CD4-positive, alpha-beta T cell treated with Interferon alpha-2 for 1 hour (primary cell): Measurements from ENCODE around the gene RASA2.
"Not testable (repeated sequence)": the region's sequence is repeated elsewhere in the genome, so short reads cannot be mapped to it uniquely, and the experiment has no call there.

Experiments used
- DNase-seq, 2 donors: peaks; one replicate each; pipeline ENCODE4 v3.0.0-alpha.2; 2020 to 2022

RASA2 gene

GRCh38 chr3:141460097-141460704, 26.6 kb upstream of the RASA2 start:
- DNase-seq: peak; percentile 86 to 90

DNA sequence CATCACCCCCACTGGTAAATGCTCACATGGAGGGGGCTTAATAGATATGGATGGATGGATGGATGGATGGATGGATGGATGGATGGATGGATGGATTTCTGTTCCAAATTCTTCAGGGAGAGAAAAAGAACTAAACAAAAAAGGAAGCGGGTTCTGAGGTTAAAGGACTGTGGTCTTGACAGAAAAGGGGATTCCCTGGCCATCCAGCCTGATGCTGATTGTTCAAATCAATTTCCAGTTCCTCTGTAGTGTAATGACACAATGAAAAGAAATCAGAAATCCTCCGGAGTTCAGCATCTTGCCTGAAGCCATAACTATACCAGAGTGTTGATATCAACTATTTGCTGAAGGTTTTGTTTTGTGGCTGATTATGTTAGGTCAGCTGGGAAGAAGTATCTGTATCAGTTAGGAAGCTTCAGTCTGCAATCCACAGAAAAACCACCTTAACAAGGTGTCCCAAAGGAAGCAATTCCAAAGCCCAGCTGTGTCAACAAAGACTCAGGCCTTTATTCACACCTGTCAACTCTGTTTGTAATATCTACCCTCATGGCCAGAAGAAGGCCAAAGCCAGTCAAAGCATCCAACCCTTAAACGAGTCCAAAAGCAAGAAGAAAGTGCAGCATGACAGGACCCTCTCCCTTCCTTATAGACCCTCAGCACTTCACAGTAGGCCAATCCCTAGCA, 24.5 kb upstream of the RASA2 start:
- no peak for DNase-seq

- no peak for DNase-seq
Measured at GRCh38 chr3:141465221-141465620, 21.6 kb upstream of the RASA2 start.

- DNase-seq: no peak
Measured at GRCh38 chr3:141466633-141467169, 20.1 kb upstream of the RASA2 start.

DNA sequence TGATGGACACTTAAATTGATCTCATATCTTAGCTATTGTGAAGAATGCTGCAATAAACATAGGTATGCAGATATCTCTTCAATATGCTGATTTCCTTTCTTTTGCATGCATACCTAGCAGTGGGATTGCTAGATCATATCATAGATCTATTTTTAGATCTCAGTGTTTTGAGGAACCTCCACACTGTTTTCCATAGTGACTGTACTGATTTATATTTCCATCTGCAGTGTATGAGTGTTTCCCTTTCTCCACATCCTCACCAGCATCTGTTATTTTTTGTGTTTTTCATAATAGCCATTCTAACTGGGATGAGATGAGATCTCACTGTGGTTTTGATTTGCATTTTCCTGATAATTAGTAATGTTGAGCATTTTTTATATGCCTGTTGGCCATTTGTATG, 17.1 kb upstream of the RASA2 start:
- no peak for DNase-seq

GRCh38 chr3:141471160-141471559, 15.7 kb upstream of the RASA2 start:
- no peak for DNase-seq

DNA sequence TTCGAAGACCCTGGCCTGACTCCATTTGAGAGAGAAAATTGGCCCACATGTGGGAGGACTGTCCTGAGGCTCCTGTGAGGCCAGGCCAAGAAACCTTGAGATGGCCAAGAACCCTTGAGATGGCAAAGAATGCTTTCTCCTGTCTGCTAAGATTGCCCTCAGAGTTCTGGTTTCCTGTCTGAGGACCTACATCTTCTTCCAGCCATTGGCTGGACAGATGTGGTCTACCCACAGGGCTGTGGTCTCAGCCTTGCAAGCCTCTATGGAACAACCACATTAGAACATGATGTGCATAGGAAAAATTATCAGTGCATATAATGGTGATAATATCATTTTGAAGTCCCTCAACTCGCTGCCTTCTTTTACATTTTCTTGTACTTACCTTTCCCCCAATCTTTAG, 10.8 kb upstream of the RASA2 start:
- peak in 1 of 2 donors; percentile 46 for DNase-seq

- DNase-seq: no peak
Measured at GRCh38 chr3:141477224-141477623, 9.6 kb upstream of the RASA2 start.

DNA sequence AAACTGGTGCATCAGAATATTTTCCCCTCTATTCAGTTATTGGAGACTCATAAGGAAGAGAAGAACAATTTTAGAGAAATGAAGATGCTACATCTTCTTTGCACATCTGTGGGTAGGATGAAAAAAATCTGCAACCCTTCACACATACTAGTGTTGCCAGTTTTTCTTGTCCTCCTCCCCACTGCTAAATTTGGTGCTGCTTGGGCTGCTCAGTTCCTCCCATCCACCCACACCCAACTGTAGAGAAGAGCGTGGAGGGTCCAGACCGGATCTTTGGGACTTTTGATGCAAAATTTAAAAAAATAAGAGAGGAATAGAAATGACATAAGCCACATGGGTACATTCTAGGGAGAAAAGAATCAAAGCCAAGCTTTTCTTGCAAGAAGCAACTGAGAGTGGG, 8.7 kb upstream of the RASA2 start:
- no peak for DNase-seq

DNA sequence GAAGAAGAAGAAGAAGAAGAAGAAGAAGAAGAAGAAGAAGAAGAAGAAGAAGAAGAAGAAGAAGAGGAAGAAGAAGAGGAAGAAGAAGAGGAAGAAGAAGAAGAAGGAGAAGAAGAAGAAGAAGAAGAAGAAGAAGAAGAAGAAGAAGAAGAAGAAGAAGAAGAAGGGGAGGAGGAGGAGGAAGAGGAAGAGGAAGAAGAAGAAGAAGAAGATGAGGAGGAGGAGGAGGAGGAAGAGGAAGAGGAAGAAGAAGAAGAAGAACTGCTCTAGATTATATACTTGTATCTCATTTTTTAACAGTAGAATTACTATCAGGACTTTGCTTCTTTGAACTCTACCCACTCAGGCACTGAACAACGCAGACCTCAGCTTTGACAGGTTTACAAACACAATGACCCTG, 8.0 kb upstream of the RASA2 start:
- DNase-seq: not testable (repeated sequence)

DNA sequence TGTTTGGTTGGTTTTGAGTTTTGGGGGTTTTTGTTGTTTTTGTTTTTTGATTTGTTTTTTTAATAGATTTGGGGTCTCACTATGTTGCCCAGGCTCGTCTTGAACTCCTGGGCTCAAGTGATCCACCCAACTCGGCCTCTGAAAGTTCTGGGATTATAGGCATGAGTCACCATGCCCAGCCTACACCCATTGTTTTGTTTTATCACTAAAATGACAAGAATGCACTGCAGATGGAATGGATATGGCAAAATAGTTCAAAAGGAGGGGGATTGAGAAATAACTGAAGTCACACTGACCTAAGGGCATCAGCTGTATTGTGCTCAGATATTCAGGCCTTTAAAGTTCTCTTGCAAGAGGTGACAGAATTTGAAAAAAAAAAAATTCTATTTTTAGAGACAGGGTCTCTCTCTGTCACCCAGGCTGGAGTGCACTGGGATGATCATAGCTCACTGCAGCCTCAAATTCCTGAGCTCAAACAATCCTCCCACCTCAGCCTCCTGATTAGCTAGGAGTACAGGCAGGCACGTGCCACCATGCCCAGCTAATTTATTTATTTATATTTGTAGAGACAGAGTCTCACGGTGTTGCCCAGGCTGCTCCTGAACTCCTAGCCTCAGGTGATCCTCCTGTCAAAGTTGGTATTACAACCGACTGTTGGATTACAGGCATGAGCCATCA, 4.4 kb upstream of the RASA2 start:
- no peak for DNase-seq

DNA sequence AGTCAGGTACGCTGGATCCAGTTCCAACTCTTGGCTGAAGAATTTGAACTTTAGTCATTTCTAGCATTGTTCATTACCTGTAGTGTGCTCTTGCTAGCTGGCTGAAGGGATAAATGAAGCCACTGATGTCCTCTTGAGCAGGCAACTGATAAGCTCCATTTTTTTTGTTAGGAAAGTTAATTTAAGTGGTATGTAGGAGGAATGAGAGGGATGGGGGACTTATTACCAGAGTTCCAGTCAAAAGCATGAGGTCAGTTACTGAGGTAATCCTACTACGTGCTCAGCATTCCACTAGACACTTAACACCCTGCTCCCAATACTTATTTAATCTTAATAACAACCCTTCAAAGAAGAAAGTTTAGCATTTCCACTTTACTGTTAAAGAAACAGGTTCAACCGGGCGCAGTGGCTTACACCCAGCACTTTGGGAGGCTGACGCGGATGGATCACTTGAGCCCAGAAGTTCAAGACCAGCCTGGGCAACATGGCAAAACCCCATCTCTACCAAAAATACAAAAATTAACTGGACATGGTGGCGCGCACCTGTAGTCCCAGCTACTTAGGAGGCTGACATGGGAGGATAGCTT, 2.0 kb upstream of the RASA2 start:
- DNase-seq: no peak

DNA sequence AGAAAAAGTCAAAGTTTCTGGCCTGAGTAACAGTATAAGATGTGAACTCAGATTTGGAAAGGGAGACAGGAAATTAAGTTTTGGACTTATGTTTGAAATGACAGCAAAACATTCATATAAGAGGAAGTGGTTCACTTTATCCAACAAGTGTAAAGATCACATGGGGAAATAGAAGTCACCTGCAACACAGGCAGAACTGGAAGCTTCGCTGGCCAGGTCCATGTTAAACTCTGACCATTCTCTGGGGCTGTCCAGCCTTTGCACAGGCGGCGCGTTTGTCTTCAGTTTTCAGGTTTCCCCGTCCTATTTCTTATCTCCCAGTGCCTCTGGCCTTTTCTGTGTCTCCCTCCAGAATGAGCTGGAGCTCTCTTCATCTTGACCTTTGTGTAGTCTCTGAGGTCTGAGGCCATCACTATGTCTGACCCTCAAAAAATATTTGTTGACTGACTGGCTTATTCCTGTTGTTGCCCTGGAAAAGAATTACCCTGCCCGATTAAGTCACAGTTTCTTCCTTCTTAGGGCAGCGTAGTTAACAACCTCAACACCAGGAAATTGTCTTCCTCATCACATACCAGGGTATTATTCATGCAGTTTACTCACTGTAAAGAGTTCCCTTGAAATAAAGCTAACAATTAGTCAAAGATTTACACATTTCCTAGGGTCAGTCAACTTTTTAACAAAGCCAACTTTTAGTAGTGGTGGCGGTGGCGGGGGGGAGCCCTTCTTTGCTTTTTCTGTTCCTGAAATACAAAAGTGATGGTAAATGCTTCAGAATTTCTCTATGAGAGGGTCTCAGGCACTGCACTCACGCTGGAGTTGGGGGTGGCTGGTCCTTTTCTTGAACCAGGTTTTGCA, 959 bp upstream of the RASA2 start:
- peak in 1 of 2 donors; percentile 33 for DNase-seq

DNA sequence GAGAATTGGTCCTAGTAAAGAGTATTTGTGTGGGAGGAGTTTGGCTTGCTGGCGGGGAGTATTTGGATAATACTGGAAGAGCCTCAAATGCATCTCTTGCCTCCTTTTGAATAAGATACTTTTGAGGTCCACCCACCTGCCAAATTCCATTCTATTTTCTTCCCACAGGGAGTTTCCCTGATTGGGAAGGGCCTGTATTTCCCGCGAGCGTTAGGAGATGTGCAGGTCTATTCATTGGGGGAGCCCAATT, 406 bp upstream of the RASA2 start:
- no peak for DNase-seq

- peak; percentile 88 to 92 for DNase-seq
Measured at GRCh38 chr3:141487521-141488252, 860 bp downstream of the RASA2 start.

- DNase-seq: peak; percentile 30 to 74
Measured at GRCh38 chr3:141489203-141489602, 2.4 kb downstream of the RASA2 start.

- DNase-seq: no peak
Measured at GRCh38 chr3:141491081-141491480, 4.3 kb downstream of the RASA2 start.

DNA sequence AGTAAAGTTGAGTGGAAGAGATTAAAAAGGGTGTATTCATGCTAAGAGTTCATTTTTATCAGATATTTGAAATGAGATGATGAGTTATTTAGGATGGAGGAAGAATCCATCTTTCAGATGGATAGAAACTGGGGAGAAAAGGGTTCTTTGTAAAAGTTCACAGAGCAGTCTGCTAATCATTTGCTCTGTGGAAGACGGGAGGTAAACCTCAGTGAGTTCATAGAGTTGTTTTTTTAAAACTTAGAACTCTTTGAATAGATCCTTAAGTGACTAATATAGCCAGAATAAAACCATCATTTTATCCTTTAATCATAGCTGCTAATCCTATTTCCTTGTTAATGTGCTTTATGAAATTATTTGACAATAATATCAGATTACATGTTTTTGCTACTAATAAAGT, 5.1 kb downstream of the RASA2 start:
- no peak for DNase-seq

DNA sequence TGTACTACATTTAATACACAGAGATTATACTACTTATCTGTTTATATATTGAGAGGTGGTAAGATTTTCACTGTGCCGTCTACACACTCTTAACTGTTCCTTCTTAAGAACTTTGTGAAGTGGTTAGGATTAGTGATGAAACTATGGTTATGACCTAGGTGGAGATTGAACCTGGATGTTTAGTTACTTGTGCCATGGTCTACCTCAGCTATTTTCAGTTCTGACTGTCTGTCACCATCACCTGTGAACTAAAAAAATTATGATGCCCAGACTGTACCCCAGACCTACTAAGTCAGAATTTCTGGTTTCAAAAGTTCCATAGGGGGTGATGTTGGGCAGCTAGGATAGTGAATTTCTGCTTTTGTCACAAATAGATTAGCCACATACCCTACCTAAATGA, 6.4 kb downstream of the RASA2 start:
- peak; percentile 18 to 50 for DNase-seq

GRCh38 chr3:141497589-141497988, 10.8 kb downstream of the RASA2 start:
- not testable (repeated sequence) for DNase-seq

DNA sequence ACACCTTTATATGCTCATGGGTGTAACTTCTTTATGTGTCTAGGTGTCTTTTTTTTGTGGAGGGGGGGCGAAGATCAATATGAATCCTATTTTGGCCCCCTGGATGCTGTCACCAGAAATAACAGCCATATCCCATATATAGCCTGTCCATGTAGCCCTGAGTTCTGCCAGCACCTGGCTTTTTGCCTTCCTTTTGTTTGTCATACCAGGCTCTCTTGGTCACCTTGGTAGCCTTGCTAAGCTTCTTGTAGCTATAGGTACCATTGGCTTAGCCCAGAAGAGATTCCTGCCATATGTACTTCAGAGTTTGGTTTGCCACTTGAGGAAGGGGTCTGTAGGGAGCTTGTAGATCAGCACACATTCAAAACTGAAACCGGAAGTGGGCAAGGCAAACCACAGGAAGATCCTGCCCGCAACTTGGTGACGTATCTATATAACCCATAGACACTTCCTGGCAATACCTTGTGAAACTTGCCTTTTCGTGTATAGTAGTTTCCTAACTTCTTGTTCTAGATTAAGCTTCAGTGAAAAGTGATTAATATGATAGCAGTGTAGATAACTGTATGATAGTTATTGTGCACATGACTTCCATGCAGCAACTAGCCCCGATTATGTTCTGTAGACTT, 11.9 kb downstream of the RASA2 start:
- DNase-seq: peak; percentile 95 to 96

- peak in 1 of 2 donors; percentile 15 for DNase-seq
Measured at GRCh38 chr3:141499284-141499683, 12.5 kb downstream of the RASA2 start.
